ENCODE results near the gene SPATA31E1. TPM values are rescaled to one million over a fixed set of nuclear protein-coding genes. Genes with fewer than 3 reads are reported as not detected.

Gene SPATA31E1
- total and polyA plus RNA-seq, 12 donors, result not detected

- no peak overlapping the region for H3K4me3 ChIP-seq
- TF ChIP-seq POLR2A (IDR thresholded peaks at IDR 0.05) (no peak), CTCF (IDR thresholded peaks at IDR 0.05) (no peak)
- peaks cover 0 to 3% (median 0%) of the 10 kb centered on the region in 3 donors for H3K9me3 ChIP-seq (replicated peaks in 1 of 3)
- DNase-seq, result no peak
- no peaks in the 10 kb centered on the region for H3K4me1 ChIP-seq (replicated peaks in 1 of 2)
- intact Hi-C loops (cut with DNase I), result no loop called here
- H3K27me3 ChIP-seq, result no peaks in the 10 kb centered on the region
- no peak overlapping the region for H3K27ac ChIP-seq
- no peaks in the 10 kb centered on the region for H3K36me3 ChIP-seq (replicated peaks in 1 of 2)
- WGBS, 4 donors, result 47 to 86% (median 75%) methylated on average over 3 to 6 of the region's 6 CpGs
Measured at GRCh38 chr9:87888501-87888900, 5.8 kb downstream of the SPATA31E1 start.

GRCh38 chr9:87889065-87889881, 6.6 kb downstream of the SPATA31E1 start:
- WGBS, 4 donors, result 86 to 91% (median 89%) methylated on average over 8 to 12 of the region's 12 CpGs
- peaks cover 0 to 10% (median 0%) of the 10 kb centered on the region in 3 donors for H3K9me3 ChIP-seq (replicated peaks in 1 of 3)
- no peak overlapping the region for H3K27ac ChIP-seq
- H3K27me3 ChIP-seq, result no peaks in the 10 kb centered on the region
- intact Hi-C loops (cut with DNase I), result no loop called here
- H3K4me3 ChIP-seq, result no peak overlapping the region
- no peak for TF ChIP-seq CTCF (IDR thresholded peaks at IDR 0.05)
- no peak for TF ChIP-seq POLR2A (IDR thresholded peaks at IDR 0.05)
- H3K36me3 ChIP-seq (replicated peaks in 1 of 2), result no peaks in the 10 kb centered on the region
- no peak for DNase-seq
- H3K4me1 ChIP-seq (replicated peaks in 1 of 2), result no peaks in the 10 kb centered on the region

- 93 to 100% (median 99%) methylated on average over 2 to 4 of the region's 4 CpGs for WGBS, 4 donors
- Histone ChIP-seq H3K27me3 (no peaks in the 10 kb centered on the region), H3K27ac (no peak overlapping the region), H3K4me3 (no peak overlapping the region), H3K36me3 (replicated peaks in 1 of 2) (no peaks in the 10 kb centered on the region), H3K9me3 (replicated peaks in 1 of 3) (peaks cover 0 to 10% (median 0%) of the 10 kb centered on the region in 3 donors), H3K4me1 (replicated peaks in 1 of 2) (no peaks in the 10 kb centered on the region)
- TF ChIP-seq POLR2A (IDR thresholded peaks at IDR 0.05), result no peak
- no peak for TF ChIP-seq CTCF (IDR thresholded peaks at IDR 0.05)
- intact Hi-C loops (cut with DNase I), result no loop called here
- DNase-seq, result no peak
Measured at GRCh38 chr9:87889882-87890252, 7.2 kb downstream of the SPATA31E1 start.

- DNase-seq, result no peak
- H3K27ac ChIP-seq, result no peak overlapping the region
- no peaks in the 10 kb centered on the region for H3K27me3 ChIP-seq
- H3K36me3 ChIP-seq (replicated peaks in 1 of 2), result no peaks in the 10 kb centered on the region
- no peak for TF ChIP-seq POLR2A (IDR thresholded peaks at IDR 0.05)
- TF ChIP-seq CTCF (IDR thresholded peaks at IDR 0.05), result no peak
- H3K9me3 ChIP-seq (replicated peaks in 1 of 3), result peaks cover 0 to 10% (median 0%) of the 10 kb centered on the region in 3 donors
- H3K4me1 ChIP-seq (replicated peaks in 1 of 2), result no peaks in the 10 kb centered on the region
- WGBS, 4 donors, result 85 to 91% (median 88%) methylated on average over 10 of the region's 10 CpGs
- H3K4me3 ChIP-seq, result no peak overlapping the region
- intact Hi-C loops (cut with DNase I), result no loop called here
Measured at GRCh38 chr9:87890837-87891236, 8.2 kb downstream of the SPATA31E1 start.

Data from adrenal gland (tissue), 12 donors.